Naive thymus-derived CD4-positive, alpha-beta T cell (primary cell): ENCODE measurements around the gene COMT. TPM values are rescaled to one million over a fixed set of nuclear protein-coding genes. Genes with fewer than 3 reads are reported as not detected.

Experiments
- ATAC-seq: fragments of 150-1000 bp; cut with Tn5 transposase; 2 replicates; pipeline ENCODE4 v1.10.0; 2021; ENCODE audit warnings: mild to moderate bottlenecking, moderate library complexity
- CTCF ChIA-PET: fragments of 350-600 bp; sonication (Branson Sonifier 250); formaldehyde crosslinking; loops from one replicate; lab custom pipeline; 2021; ENCODE audit warnings: antibody characterized with exemption; lab: Charles Lee
- POLR2A ChIA-PET: fragments of 350-600 bp; sonication (Branson Sonifier 250); formaldehyde crosslinking; loops from one replicate; lab custom pipeline; 2021; ENCODE audit warnings: antibody characterized with exemption, inconsistent platforms; lab: Charles Lee
- DNase-seq, 9 donors: peaks; one replicate each; pipeline versions ENCODE4 v3.0.0 to v3.0.0-alpha.2; 2020 to 2022; ENCODE audit warnings: mixed read lengths in 1 of 9
- H3K27ac ChIP-seq: one replicate; pipeline ENCODE4 v1.7.0; 2013; ENCODE audit warnings: mild to moderate bottlenecking, low read depth, low read length, moderate library complexity
- H3K27me3 ChIP-seq, 2 donors: one replicate each; pipeline ENCODE4 v1.7.0; 2013; ENCODE audit warnings: low read length in 2 of 2, mild to moderate bottlenecking in 2 of 2, moderate library complexity in 2 of 2; ENCODE audit not compliant: control insufficient read depth in 2 of 2, insufficient read depth in 2 of 2
- H3K36me3 ChIP-seq, 3 experiments: 1 replicate in 2 of 3; 2 replicates in 1 of 3; pipeline ENCODE4 v1.7.0; 2013; ENCODE audit warnings: low read length in 3 of 3, mild to moderate bottlenecking in 3 of 3, moderate library complexity in 1 of 3; ENCODE audit not compliant: insufficient read depth in 3 of 3, control insufficient read depth in 2 of 3
- H3K4me1 ChIP-seq, 2 donors: one replicate each; pipeline ENCODE4 v1.7.0; 2013; ENCODE audit warnings: low read length in 2 of 2, mild to moderate bottlenecking in 2 of 2, moderate library complexity in 1 of 2; ENCODE audit not compliant: control insufficient read depth in 2 of 2, insufficient read depth in 2 of 2
- H3K4me3 ChIP-seq: 2 replicates; pipeline ENCODE4 v1.7.0; 2013; ENCODE audit warnings: mild to moderate bottlenecking, low read length
- H3K9me3 ChIP-seq, 3 experiments: 1 replicate in 2 of 3; 2 replicates in 1 of 3; pipeline ENCODE4 v1.7.0; 2013; ENCODE audit warnings: low read length in 3 of 3; ENCODE audit not compliant: control insufficient read depth in 2 of 3
- H3K27ac Mint-ChIP-seq, 9 donors: one replicate each; pipeline ENCODE4 v1.8.0; 2020 to 2022; ENCODE audit warnings: mixed read lengths in 9 of 9, mild to moderate bottlenecking in 8 of 9, moderate library complexity in 5 of 9, inconsistent platforms in 2 of 9
- H3K27me3 Mint-ChIP-seq, 5 donors: one replicate each; pipeline ENCODE4 v1.8.0; 2021 to 2022; ENCODE audit warnings: mixed read lengths in 5 of 5, mild to moderate bottlenecking in 1 of 5
- H3K36me3 Mint-ChIP-seq, 5 donors: one replicate each; pipeline ENCODE4 v1.8.0; 2020 to 2022; ENCODE audit warnings: mixed read lengths in 5 of 5, mild to moderate bottlenecking in 3 of 5, inconsistent platforms in 1 of 5
- H3K4me1 Mint-ChIP-seq, 7 donors: one replicate each; pipeline ENCODE4 v1.8.0; 2020 to 2022; ENCODE audit warnings: mixed read lengths in 7 of 7, mild to moderate bottlenecking in 3 of 7, inconsistent platforms in 1 of 7
- H3K4me3 Mint-ChIP-seq, 10 donors: one replicate each; pipeline ENCODE4 v1.8.0; 2020 to 2022; ENCODE audit warnings: mild to moderate bottlenecking in 10 of 10, mixed read lengths in 10 of 10, moderate library complexity in 6 of 10, inconsistent platforms in 2 of 10
- H3K9me3 Mint-ChIP-seq, 11 donors: one replicate each; pipeline ENCODE4 v1.8.0; 2020 to 2022; ENCODE audit warnings: mixed read lengths in 11 of 11, mild to moderate bottlenecking in 4 of 11, inconsistent platforms in 1 of 11, moderate library complexity in 1 of 11
- intact Hi-C, 2 donors: fragments of 100-400 bp; cut with micrococcal nuclease; formaldehyde crosslinking; loops; one replicate each; pipeline ENCODE4 v1.15.1; 2023
- polyA plus RNA-seq, 2 donors: library from polyadenylated mRNA; unstranded; fragments of 300-500 nt; fragmentation: Illumina TruSeq; gene quantifications; one replicate each; pipeline ENCODE4 v1.2.3, GENCODE V29; 2021
- total RNA-seq, 6 experiments: library from RNA in 5 of 6; stranded (reverse) in 5 of 6; gene quantifications; 1 replicate in 5 of 6; 2 replicates in 1 of 6; pipeline ENCODE4 v1.2.3 and lab custom pipeline; 2021 to 2026

The COMT gene
- total and polyA plus RNA-seq, 7 experiments from 2014 or later: 30.0 to 105 (median 56.0) TPM

GRCh38 chr22:19911540-19912270 is 29.9 kb upstream of the COMT start:
- Histone ChIP-seq H3K27me3 (no peaks in the 10 kb centered on the region), H3K4me1 (peaks cover 0 to 8% of the 10 kb centered on the region in 2 donors), H3K4me3 (no peak overlapping the region), H3K36me3 (peaks cover 0 to 50% (median 0%) of the 10 kb centered on the region in 3 experiments), H3K27ac (no peak overlapping the region), H3K9me3 (no peaks in the 10 kb centered on the region)
- POLR2A ChIA-PET: interaction anchor here (2.1 kb wide), 1 partner anchor 181 kb away, joined by 8 read pairs; no protein-coding TSS in a partner anchor
- Mint-ChIP-seq H3K4me1 (peaks cover 2 to 20% (median 7%) of the 10 kb centered on the region in 7 donors), H3K27me3 (no peaks in the 10 kb centered on the region), H3K27ac (no peak overlapping the region), H3K4me3 (no peak overlapping the region), H3K9me3 (peaks cover 0 to 7% (median 0%) of the 10 kb centered on the region in 11 donors), H3K36me3 (peaks cover 13 to 38% (median 31%) of the 10 kb centered on the region in 5 donors)
- ATAC-seq: no peak
- intact Hi-C loops: no loop called here
- no peak for DNase-seq
- CTCF ChIA-PET: interaction anchor here (1.5 to 5.5 kb wide), 5 partner anchors 15 to 181 kb away, joined by 5 to 77 read pairs (median 10); no protein-coding TSS in a partner anchor

DNA sequence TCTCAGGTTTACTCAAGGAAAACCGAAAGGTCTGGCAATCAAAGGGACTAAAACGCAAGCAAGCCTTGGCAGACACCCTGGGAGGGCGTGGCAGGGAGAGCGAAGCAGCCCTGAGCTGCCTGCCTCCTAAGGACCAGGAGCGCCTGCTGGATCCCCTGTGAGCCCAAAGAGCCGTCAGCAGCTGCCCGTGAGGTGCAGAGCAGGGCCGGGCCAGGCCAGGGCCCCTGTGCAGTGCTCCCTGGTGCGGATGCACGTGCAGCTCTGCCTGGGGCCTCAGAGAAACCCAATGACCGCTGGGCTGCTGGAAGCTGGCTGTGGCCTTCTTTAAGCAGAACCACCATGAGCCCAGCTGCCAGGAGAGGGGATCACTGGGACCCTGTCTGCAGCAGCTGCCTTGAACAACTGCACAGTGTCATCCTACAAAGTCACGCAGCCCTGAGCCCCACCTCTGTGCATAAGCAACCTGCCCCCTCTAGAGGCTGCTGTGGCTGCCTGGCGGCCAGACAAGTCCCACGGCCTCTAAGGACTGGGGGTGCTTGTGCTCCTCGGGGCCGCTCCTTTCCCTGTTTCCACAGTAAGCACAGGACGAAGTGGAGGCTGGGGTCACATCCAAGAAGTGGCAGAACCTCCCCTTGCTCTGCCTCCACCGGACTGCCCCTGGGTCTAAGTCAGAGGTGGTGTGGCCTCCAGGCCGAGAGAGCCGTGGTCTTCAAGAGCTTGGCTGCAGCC is 29.1 kb upstream of the COMT start:
- intact Hi-C loops: no loop called here
- H3K4me3 Mint-ChIP-seq: no peak overlapping the region
- H3K27me3 Mint-ChIP-seq: no peaks in the 10 kb centered on the region
- H3K4me1 Mint-ChIP-seq: peaks cover 2 to 20% (median 7%) of the 10 kb centered on the region in 7 donors
- Histone ChIP-seq H3K36me3 (peaks cover 0 to 56% (median 0%) of the 10 kb centered on the region in 3 experiments), H3K4me3 (no peak overlapping the region), H3K27me3 (no peaks in the 10 kb centered on the region), H3K4me1 (peaks cover 0 to 8% of the 10 kb centered on the region in 2 donors), H3K27ac (no peak overlapping the region), H3K9me3 (no peaks in the 10 kb centered on the region)
- POLR2A ChIA-PET: no interaction called here
- ATAC-seq (no peak), DNase-seq (no peak)
- H3K36me3 Mint-ChIP-seq: peaks cover 14 to 38% (median 31%) of the 10 kb centered on the region in 5 donors
- CTCF ChIA-PET: interaction anchor here (0.5 to 5.5 kb wide), 6 partner anchors 20 to 182 kb away, joined by 3 to 77 read pairs (median 5); no protein-coding TSS in a partner anchor
- no peak overlapping the region for H3K27ac Mint-ChIP-seq
- peaks cover 0 to 7% (median 0%) of the 10 kb centered on the region in 11 donors for H3K9me3 Mint-ChIP-seq

DNA sequence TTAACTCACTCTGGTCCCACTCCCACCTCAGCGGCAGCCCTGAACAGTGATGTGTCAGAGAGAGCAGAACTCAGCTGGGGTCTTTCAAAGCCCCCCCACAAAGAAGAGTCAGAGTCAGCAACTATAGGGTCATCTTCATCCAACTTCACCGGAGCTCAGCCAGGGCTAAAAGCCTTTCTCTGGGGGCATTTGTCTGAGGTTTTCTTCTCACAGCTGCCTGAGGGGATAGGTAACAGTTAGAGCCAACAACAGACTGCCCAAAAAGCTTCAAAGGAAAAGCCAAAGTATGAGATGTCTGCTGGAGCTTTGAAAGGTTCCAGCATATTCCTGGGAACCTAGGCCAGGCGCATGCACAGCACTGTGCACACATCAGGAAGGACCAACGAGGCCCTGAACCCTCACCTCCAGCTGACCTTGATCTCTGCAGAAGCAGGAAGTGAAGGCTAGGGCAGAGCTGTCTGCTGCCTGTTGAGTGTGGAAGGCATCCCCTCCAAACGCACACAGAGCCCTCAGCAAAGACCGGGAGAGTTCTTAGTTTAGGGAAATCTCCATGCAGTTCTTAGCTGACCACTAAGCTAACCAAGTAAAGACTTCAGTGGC is 28.1 kb upstream of the COMT start:
- H3K4me3 Mint-ChIP-seq: no peak overlapping the region
- CTCF ChIA-PET: interaction anchor here (0.6 to 5.5 kb wide), 5 partner anchors 30 to 378 kb away, joined by 3 to 77 read pairs (median 3); no protein-coding TSS in a partner anchor
- DNase-seq (no peak), ATAC-seq (no peak)
- Histone ChIP-seq H3K27ac (no peak overlapping the region), H3K9me3 (no peaks in the 10 kb centered on the region), H3K27me3 (no peaks in the 10 kb centered on the region), H3K4me3 (no peak overlapping the region), H3K36me3 (peaks cover 0 to 62% (median 4%) of the 10 kb centered on the region in 3 experiments), H3K4me1 (peaks cover 0 to 8% of the 10 kb centered on the region in 2 donors)
- H3K27ac Mint-ChIP-seq: no peak overlapping the region
- peaks cover 2 to 20% (median 7%) of the 10 kb centered on the region in 7 donors for H3K4me1 Mint-ChIP-seq
- peaks cover 0 to 7% (median 0%) of the 10 kb centered on the region in 11 donors for H3K9me3 Mint-ChIP-seq
- peaks cover 14 to 40% (median 31%) of the 10 kb centered on the region in 5 donors for H3K36me3 Mint-ChIP-seq
- no peaks in the 10 kb centered on the region for H3K27me3 Mint-ChIP-seq
- intact Hi-C loops: no loop called here
- POLR2A ChIA-PET: interaction anchor here (0.8 kb wide), 1 partner anchor 23 kb away, joined by 3 read pairs; no protein-coding TSS in a partner anchor

DNA sequence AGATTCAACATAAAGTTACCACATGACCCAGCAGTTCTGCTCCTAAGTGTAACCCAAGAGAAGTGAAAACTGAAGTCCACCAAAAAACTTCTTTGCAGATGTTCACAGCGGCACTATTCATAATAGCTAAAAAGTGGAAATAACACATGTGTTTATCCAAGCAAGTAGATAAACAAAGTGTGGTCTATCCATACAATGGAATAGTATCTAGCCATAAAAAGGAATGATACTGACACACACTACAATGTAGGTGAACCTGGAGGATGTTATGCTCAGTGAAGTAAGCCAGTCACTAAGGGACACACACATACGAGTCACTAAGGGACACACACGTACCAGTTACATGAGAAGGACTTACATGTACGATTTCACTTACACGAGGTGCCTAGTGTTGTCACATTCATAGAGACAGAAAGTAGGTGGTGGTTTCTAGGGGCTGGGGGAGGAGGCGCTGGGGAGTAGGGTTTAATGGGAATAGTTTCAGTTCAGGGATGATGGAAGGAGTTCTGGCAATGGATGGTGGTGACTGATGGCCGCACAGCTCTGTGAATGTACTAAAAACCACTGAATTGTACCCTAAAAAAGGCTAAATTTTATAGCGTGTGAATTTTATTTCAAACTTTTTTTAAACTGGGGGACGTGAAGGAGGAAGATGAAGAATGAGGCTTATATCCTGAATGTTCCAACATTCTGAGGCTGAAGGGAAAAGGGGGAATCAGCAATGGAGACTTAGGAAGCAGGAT is 27.2 kb upstream of the COMT start:
- intact Hi-C loops: no loop called here
- H3K4me3 ChIP-seq: no peak overlapping the region
- H3K4me1 Mint-ChIP-seq: peaks cover 2 to 17% (median 7%) of the 10 kb centered on the region in 7 donors
- peaks cover 0 to 6% of the 10 kb centered on the region in 2 donors for H3K4me1 ChIP-seq
- no peaks in the 10 kb centered on the region for H3K9me3 ChIP-seq
- H3K27me3 ChIP-seq: no peaks in the 10 kb centered on the region
- CTCF ChIA-PET: interaction anchor here (1.5 to 5.5 kb wide), 3 partner anchors 29 to 192 kb away, joined by 3 to 77 read pairs (median 5); no protein-coding TSS in a partner anchor
- H3K27me3 Mint-ChIP-seq: no peaks in the 10 kb centered on the region
- peak overlapping the region in 1 of 9 donors; percentile 74 for H3K27ac Mint-ChIP-seq
- no peak overlapping the region for H3K4me3 Mint-ChIP-seq
- H3K36me3 Mint-ChIP-seq: peaks cover 14 to 40% (median 31%) of the 10 kb centered on the region in 5 donors
- ATAC-seq (no peak), DNase-seq (no peak)
- peaks cover 0 to 7% (median 0%) of the 10 kb centered on the region in 11 donors for H3K9me3 Mint-ChIP-seq
- POLR2A ChIA-PET: no interaction called here
- peaks cover 0 to 70% (median 4%) of the 10 kb centered on the region in 3 experiments for H3K36me3 ChIP-seq
- no peak overlapping the region for H3K27ac ChIP-seq

GRCh38 chr22:19915287-19915954 is 26.2 kb upstream of the COMT start:
- H3K27ac Mint-ChIP-seq: peak overlapping the region in 3 of 9 donors; percentile 51 to 78 (median 59)
- H3K9me3 Mint-ChIP-seq: peaks cover 0 to 7% (median 0%) of the 10 kb centered on the region in 11 donors

More at GRCh38 chr22:19915287-19915954, 26.2 kb upstream of the COMT start:
- Mint-ChIP-seq H3K27me3 (no peaks in the 10 kb centered on the region), H3K36me3 (peaks cover 14 to 42% (median 27%) of the 10 kb centered on the region in 5 donors), H3K4me1 (peaks cover 0 to 7% (median 0%) of the 10 kb centered on the region in 7 donors), H3K4me3 (no peak overlapping the region)
- ChIA-PET POLR2A (no interaction called here), CTCF (interaction anchor here (1.5 kb wide), 1 partner anchor 185 kb away, joined by 6 read pairs; no protein-coding TSS in a partner anchor)
- DNase-seq (no peak), ATAC-seq (no peak)
- intact Hi-C loops: no loop called here
- Histone ChIP-seq H3K27me3 (no peaks in the 10 kb centered on the region), H3K4me1 (no peaks in the 10 kb centered on the region), H3K9me3 (no peaks in the 10 kb centered on the region), H3K4me3 (no peak overlapping the region), H3K36me3 (peaks cover 0 to 76% (median 4%) of the 10 kb centered on the region in 3 experiments), H3K27ac (no peak overlapping the region)
